Lower lobe of right lung (tissue), 2 donors: ENCODE measurements around the gene DUSP16. TPM values are rescaled to one million over a fixed set of nuclear protein-coding genes. Genes with fewer than 3 reads are reported as not detected.

Experiments used
- ATAC-seq, 2 donors: fragments of 200-7000 bp; cut with Tn5 transposase; one replicate each; pipeline ENCODE4 v1.9.1; 2020 to 2022; ENCODE audit warnings: mild to moderate bottlenecking in 2 of 2, moderate library complexity in 2 of 2
- DNase-seq: peaks from one replicate; pipeline ENCODE4 v3.0.0-alpha.2; 2020
- H3K27ac ChIP-seq: fragments of 200-600 bp; one replicate; pipeline ENCODE4 v1.8.0; 2022
- H3K27me3 ChIP-seq: fragments of 200-600 bp; one replicate; pipeline ENCODE4 v1.8.0; 2022; ENCODE audit warnings: low read depth
- H3K36me3 ChIP-seq: fragments of 200-600 bp; one replicate; pipeline ENCODE4 v1.8.0; 2022; ENCODE audit warnings: mild to moderate bottlenecking
- H3K4me1 ChIP-seq: fragments of 200-600 bp; one replicate; pipeline ENCODE4 v1.8.0; 2022
- H3K4me3 ChIP-seq: fragments of 200-600 bp; one replicate; pipeline ENCODE4 v1.8.0; 2022; ENCODE audit warnings: mild to moderate bottlenecking
- H3K9me3 ChIP-seq: fragments of 200-600 bp; one replicate; pipeline ENCODE4 v1.8.0; 2022
- intact Hi-C: fragments of 100-400 bp; cut with DNase I; formaldehyde crosslinking; loops from one replicate; pipeline ENCODE4 v1.11.0; 2022
- total RNA-seq: library from RNA; stranded (reverse); fragmentation: NEBNext Ultra II Directional; extraction: Animal tissue kit (Norgen Biotek cat#: 25700); gene quantifications from one replicate; pipeline ENCODE4 v1.2.1, GENCODE V29; 2021
- TF ChIP-seq, protein P1 (sequence below): fragments of 200-600 bp; IDR thresholded peaks from one replicate; pipeline ENCODE4 v1.8.0; 2022; ENCODE audit warnings: antibody characterized with exemption, mild to moderate bottlenecking
- donor health status: DM: no; HTN: yes; CAD: no; lungs with severe emphysema.

DUSP16 gene
- total RNA-seq, 1 donor from 2014 or later = 44.0 TPM

DNA sequence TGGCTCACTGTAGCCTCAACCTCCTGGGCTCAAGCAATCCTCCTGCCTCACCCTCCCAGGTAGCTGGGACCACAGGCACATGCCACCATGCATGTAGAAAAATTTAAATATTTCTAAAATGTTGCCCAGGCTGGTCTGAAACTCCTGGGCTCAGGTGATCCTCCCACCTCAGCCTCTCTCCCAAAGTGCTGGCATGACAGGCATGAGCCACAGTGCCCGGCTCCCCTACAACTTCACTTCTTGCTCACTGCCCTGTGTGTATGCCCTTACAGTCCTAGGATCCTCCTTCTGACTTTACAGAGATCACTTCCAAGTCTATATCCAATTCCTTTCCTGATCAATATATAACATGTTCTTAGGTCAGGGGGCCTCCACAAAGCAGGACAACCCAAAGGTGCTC, 25.2 kb upstream of the DUSP16 start:
- Histone ChIP-seq H3K4me3 (no peak overlapping the region), H3K4me1 (peaks cover 13% of the 10 kb centered on the region), H3K9me3 (no peaks in the 10 kb centered on the region), H3K27ac (no peak overlapping the region), H3K36me3 (no peaks in the 10 kb centered on the region), H3K27me3 (peaks cover 6% of the 10 kb centered on the region)
- intact Hi-C loops = no loop called here
- ATAC-seq (no peak), DNase-seq (no peak)
- TF ChIP-seq, protein P1, sequence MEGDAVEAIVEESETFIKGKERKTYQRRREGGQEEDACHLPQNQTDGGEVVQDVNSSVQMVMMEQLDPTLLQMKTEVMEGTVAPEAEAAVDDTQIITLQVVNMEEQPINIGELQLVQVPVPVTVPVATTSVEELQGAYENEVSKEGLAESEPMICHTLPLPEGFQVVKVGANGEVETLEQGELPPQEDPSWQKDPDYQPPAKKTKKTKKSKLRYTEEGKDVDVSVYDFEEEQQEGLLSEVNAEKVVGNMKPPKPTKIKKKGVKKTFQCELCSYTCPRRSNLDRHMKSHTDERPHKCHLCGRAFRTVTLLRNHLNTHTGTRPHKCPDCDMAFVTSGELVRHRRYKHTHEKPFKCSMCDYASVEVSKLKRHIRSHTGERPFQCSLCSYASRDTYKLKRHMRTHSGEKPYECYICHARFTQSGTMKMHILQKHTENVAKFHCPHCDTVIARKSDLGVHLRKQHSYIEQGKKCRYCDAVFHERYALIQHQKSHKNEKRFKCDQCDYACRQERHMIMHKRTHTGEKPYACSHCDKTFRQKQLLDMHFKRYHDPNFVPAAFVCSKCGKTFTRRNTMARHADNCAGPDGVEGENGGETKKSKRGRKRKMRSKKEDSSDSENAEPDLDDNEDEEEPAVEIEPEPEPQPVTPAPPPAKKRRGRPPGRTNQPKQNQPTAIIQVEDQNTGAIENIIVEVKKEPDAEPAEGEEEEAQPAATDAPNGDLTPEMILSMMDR = no peak

DNA sequence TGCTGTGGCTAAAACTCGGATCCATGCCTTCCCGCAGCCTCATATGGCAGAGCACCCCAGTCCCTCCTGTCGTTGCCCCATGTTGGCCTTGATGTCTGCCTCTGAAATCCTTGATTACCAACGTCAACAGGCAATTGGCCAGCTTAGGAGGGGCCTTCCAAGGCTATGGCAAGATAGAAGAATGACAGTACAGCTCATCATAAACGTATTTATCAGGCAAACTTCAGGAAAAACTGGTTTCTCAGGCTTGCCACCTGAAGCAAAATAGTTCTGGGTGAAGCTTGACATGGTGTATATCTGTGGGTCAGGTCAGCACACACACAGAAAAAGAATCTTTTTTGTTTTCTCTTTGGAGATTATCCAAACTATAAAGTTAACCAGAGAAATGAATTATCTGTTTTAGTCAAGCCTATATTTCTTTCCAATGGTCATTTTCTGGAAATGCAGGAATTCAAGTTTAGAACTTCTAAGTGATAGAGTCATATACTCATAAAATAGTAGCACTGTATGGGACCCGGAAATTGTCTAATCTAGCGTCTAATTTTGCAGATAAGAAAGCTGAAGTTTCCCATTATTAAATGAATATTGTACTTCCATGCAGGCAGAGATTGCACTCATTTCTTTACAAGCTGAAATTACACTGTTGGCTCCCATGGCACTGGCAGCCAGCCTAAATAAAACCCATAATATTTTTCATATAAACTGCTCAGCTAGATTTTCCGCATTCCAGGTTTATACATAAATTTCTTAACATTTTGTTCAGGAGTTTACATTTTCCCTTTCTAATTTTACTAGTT, 24.4 kb upstream of the DUSP16 start:
- Histone ChIP-seq H3K27me3 (peaks cover 6% of the 10 kb centered on the region), H3K9me3 (no peaks in the 10 kb centered on the region), H3K27ac (no peak overlapping the region), H3K4me1 (peaks cover 13% of the 10 kb centered on the region), H3K36me3 (no peaks in the 10 kb centered on the region), H3K4me3 (no peak overlapping the region)
- intact Hi-C loops = no loop called here
- DNase-seq (no peak), ATAC-seq (no peak)
- TF ChIP-seq, protein P1 = no peak

GRCh38 chr12:12585115-12585863, 22.6 kb upstream of the DUSP16 start:
- Histone ChIP-seq H3K27me3 (peaks cover 6% of the 10 kb centered on the region), H3K9me3 (no peaks in the 10 kb centered on the region), H3K4me1 (peaks cover 13% of the 10 kb centered on the region), H3K27ac (no peak overlapping the region), H3K36me3 (no peaks in the 10 kb centered on the region), H3K4me3 (no peak overlapping the region)
- DNase-seq (no peak), ATAC-seq (peak; percentile 12 to 20)
- intact Hi-C loops = no loop called here
- TF ChIP-seq, protein P1 = no peak

DNA sequence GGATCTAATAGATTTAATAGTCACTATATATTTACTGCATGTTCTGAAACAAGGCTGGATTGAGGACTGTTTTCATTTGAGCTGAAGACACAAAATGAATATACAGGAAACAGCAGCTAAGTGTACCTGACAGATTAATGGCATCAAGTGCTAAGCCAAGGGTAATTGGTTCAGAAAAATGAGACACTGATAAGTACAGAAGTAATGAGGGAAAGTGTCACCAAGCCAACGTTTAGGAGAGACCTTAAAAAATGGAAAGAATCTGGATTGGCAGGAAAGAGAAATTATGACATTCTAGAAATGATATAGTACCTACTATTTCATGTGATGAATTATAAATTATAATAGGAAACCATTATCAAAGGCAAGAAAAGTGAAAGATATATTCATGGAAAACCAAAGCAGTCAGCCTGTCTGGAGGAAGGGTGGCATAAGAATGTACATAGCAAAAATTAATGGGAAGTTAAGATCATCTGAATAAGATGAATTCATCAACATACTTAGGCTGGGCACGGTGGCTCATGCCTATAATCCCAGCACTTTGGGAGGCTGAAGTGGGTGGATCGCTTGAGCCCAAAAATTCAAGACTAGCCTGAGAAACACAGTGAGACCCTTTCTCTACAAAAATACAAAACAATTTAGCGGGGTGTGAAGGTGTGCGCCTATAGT, 21.0 kb upstream of the DUSP16 start:
- Histone ChIP-seq H3K9me3 (no peaks in the 10 kb centered on the region), H3K4me1 (peaks cover 13% of the 10 kb centered on the region), H3K27ac (peak overlapping the region; percentile 48), H3K27me3 (peaks cover 6% of the 10 kb centered on the region), H3K4me3 (no peak overlapping the region), H3K36me3 (no peaks in the 10 kb centered on the region)
- no peak for ATAC-seq
- no peak for DNase-seq
- TF ChIP-seq, protein P1 = no peak
- intact Hi-C loops = no loop called here

GRCh38 chr12:12582895-12583303, 20.2 kb upstream of the DUSP16 start:
- Histone ChIP-seq H3K27me3 (no peaks in the 10 kb centered on the region), H3K4me3 (no peak overlapping the region), H3K36me3 (no peaks in the 10 kb centered on the region), H3K4me1 (peaks cover 13% of the 10 kb centered on the region), H3K9me3 (no peaks in the 10 kb centered on the region), H3K27ac (peak overlapping the region; percentile 48)
- ATAC-seq = peak; percentile 93 to 97
- TF ChIP-seq, protein P1 = no peak
- intact Hi-C loops = no loop called here
- DNase-seq = no peak
